Psoas muscle (tissue), 8 donors: Measurements from ENCODE around the gene DVL1. TPM values are rescaled to one million over a fixed set of nuclear protein-coding genes. Genes with fewer than 3 reads are reported as not detected.

Experiments
- ATAC-seq, 4 donors: fragments of 200-7000 bp; cut with Tn5 transposase; one replicate each; pipeline ENCODE4 v1.9.1; 2020; ENCODE audit warnings: moderate library complexity in 3 of 4, mild to moderate bottlenecking in 2 of 4
- DNase-seq, 2 donors: peaks; one replicate each; pipeline ENCODE4 v3.0.0-alpha.2; 2020
- H3K27ac ChIP-seq: fragments of 200-600 bp; one replicate; pipeline ENCODE4 v1.8.0; 2022
- H3K27me3 ChIP-seq, 3 donors: fragments of 200-600 bp in 1 of 3; one replicate each; pipeline versions ENCODE4 v1.6.1 to v1.8.0; 2013 to 2022; ENCODE audit warnings: low read length in 2 of 3, mild to moderate bottlenecking in 2 of 3, moderate library complexity in 1 of 3; ENCODE audit not compliant: insufficient read depth in 3 of 3
- H3K36me3 ChIP-seq, 2 donors: fragments of 200-600 bp in 1 of 2; one replicate each; pipeline versions ENCODE4 v1.6.1 to v1.8.0; 2013 to 2022; ENCODE audit warnings: low read depth in 1 of 2, mild to moderate bottlenecking in 1 of 2, moderate library complexity in 1 of 2; ENCODE audit not compliant: insufficient read depth in 1 of 2
- H3K4me1 ChIP-seq: fragments of 200-600 bp; one replicate; pipeline ENCODE4 v1.8.0; 2022
- H3K4me3 ChIP-seq: fragments of 200-600 bp; one replicate; pipeline ENCODE4 v1.8.0; 2022; ENCODE audit warnings: mild to moderate bottlenecking
- H3K9me3 ChIP-seq: fragments of 200-600 bp; one replicate; pipeline ENCODE4 v1.8.0; 2022
- CTCF ChIP-seq: fragments of 200-600 bp; IDR thresholded peaks from one replicate; pipeline ENCODE4 v1.8.0; 2022; ENCODE audit warnings: antibody characterized with exemption
- WGBS, 3 donors: extraction: QIAGEN DNeasy Blood & Tissue Kit; methylation state at CpG; one replicate each; pipeline versions ENCODE4 v1.1.6 to v1.1.7; 2013; 5-methylcytosine and 5-hydroxymethylcytosine counted together
- intact Hi-C, 2 donors: fragments of 100-400 bp; cut with DNase I; formaldehyde crosslinking; loops; one replicate each; pipeline versions ENCODE4 v1.11.0 to v1.14.2; 2022
- polyA plus RNA-seq, 3 donors: library from polyadenylated mRNA; stranded (reverse); fragments of 200-250 nt; gene quantifications; one replicate each; pipeline ENCODE4 v1.2.3, GENCODE V29; 2013
- total RNA-seq, 4 donors: library from RNA; stranded (reverse); fragmentation: NEBNext Ultra II Directional in 2 of 4; extraction: Animal tissue kit (Norgen Biotek cat#: 25700) in 2 of 4; gene quantifications; one replicate each; pipeline versions ENCODE4 v1.2.1 to v1.2.4, GENCODE V29; 2021 to 2023
- donor health status: healthy with polysubstance abuse.
- donor health status: DM: no; HTN: no; CAD: no; lungs with moderate emphysema.
- donor health status: Bipolar disorder and iron deficiency.
- donor health status: healthy.
- donor health status: DM: yes; HTN: yes; CAD: no.
- donor health status: DM: no; HTN: no; CAD: no.
- donor health status: DM: no; HTN: no; CAD: no.
- donor health status: DM: yes; HTN: yes; CAD: no.

DVL1 gene
- total and polyA plus RNA-seq, 7 donors: 162 to 215 (median 208) TPM

- DNase-seq: no peak
- intact Hi-C loops: no loop called here
- ATAC-seq: no peak
- H3K27me3 ChIP-seq: no peaks in the 10 kb centered on the region
- H3K4me1 ChIP-seq: peaks cover 13% of the 10 kb centered on the region
- H3K27ac ChIP-seq: no peak overlapping the region
- no peak overlapping the region for H3K4me3 ChIP-seq
- H3K36me3 ChIP-seq: peaks cover 6 to 57% of the 10 kb centered on the region in 2 donors
- WGBS, 3 donors: 90 to 92% (median 90%) methylated on average over 18 to 26 of the region's 26 CpGs
- TF ChIP-seq CTCF: no peak
- H3K9me3 ChIP-seq: no peaks in the 10 kb centered on the region
Measured at GRCh38 chr1:1336446-1336845, 12.8 kb downstream of the DVL1 start.

GRCh38 chr1:1335792-1336248 lies 13.4 kb downstream of the DVL1 start:
- intact Hi-C loops: no loop called here
- WGBS, 3 donors: 80 to 85% (median 84%) methylated on average over 21 of the region's 21 CpGs
- DNase-seq (no peak), ATAC-seq (no peak)
- peaks cover 19% of the 10 kb centered on the region for H3K4me1 ChIP-seq
- no peaks in the 10 kb centered on the region for H3K27me3 ChIP-seq
- no peak overlapping the region for H3K4me3 ChIP-seq
- H3K9me3 ChIP-seq: no peaks in the 10 kb centered on the region
- TF ChIP-seq CTCF: no peak
- H3K27ac ChIP-seq: no peak overlapping the region
- peaks cover 2 to 52% of the 10 kb centered on the region in 2 donors for H3K36me3 ChIP-seq

DNA sequence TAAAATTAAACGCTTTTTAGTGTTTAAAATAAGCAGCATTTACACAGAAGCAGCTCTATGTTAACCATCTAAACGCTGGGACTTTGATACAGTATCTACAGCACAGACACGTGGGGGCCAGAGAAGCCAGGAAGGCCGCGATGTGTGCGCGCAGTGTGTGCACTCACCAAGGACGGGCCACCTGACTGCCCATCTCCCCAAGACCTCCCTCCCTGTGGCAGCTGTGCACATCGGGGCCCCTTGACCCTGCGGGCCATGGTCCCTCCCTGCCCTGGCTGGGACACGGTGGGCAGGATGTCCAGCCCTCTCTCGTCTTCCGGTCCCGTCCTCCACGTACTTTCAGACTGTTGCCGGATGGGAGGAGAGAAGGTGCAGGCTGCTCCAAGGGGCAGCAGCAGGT lies 13.9 kb downstream of the DVL1 start:
- intact Hi-C loops: no loop called here
- no peak for TF ChIP-seq CTCF
- H3K9me3 ChIP-seq: no peaks in the 10 kb centered on the region
- ATAC-seq (no peak), DNase-seq (no peak)
- no peak overlapping the region for H3K4me3 ChIP-seq
- H3K27ac ChIP-seq: no peak overlapping the region
- peaks cover 25% of the 10 kb centered on the region for H3K4me1 ChIP-seq
- H3K36me3 ChIP-seq: peaks cover 2 to 50% of the 10 kb centered on the region in 2 donors
- no peaks in the 10 kb centered on the region for H3K27me3 ChIP-seq
- WGBS, 3 donors: 65 to 71% (median 68%) methylated on average over 15 to 16 of the region's 16 CpGs

DNA sequence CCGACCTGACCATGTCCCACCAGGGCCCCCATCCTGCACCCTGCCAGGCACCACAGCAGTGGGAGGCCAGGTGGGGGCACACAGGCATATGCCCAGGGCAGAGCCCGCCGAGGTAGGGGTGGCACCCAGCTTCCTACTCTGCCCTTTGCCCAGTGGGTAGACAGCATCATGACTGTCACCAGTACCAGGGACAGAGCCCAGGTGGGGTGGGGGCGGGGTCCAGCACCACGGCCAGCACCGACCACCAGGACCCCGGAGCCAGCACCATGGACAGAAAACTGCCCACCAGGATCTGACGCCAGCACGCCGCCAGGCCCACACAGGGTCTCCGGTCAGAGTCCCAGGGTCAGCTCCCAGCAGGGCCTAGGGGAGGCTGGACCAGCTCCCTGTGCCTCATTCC lies 14.4 kb downstream of the DVL1 start:
- peaks cover 28% of the 10 kb centered on the region for H3K4me1 ChIP-seq
- intact Hi-C loops: no loop called here
- no peak for DNase-seq
- H3K27me3 ChIP-seq: no peaks in the 10 kb centered on the region
- no peak for ATAC-seq
- WGBS, 3 donors: 59 to 65% (median 64%) methylated on average over 6 to 11 of the region's 11 CpGs
- no peak for TF ChIP-seq CTCF
- H3K27ac ChIP-seq: no peak overlapping the region
- no peak overlapping the region for H3K4me3 ChIP-seq
- peaks cover 2 to 45% of the 10 kb centered on the region in 2 donors for H3K36me3 ChIP-seq
- no peaks in the 10 kb centered on the region for H3K9me3 ChIP-seq

- intact Hi-C loops: no loop called here
- peak; percentile 3 to 41 (median 20) for ATAC-seq
- Histone ChIP-seq H3K36me3 (peaks cover 2 to 38% of the 10 kb centered on the region in 2 donors), H3K4me3 (no peak overlapping the region), H3K27ac (no peak overlapping the region), H3K9me3 (no peaks in the 10 kb centered on the region), H3K4me1 (peaks cover 28% of the 10 kb centered on the region), H3K27me3 (no peaks in the 10 kb centered on the region)
- 36 to 80% (median 51%) methylated on average over 32 to 36 of the region's 36 CpGs for WGBS, 3 donors
- TF ChIP-seq CTCF: no peak
- peak; percentile 53 to 78 for DNase-seq
Measured at GRCh38 chr1:1333551-1334241, 15.5 kb downstream of the DVL1 start.
